HG03108 (cell line): Measurements from ENCODE around the gene UFSP2.

Experiments used
- ATAC-seq: cut with Tn5 transposase; IDR thresholded peaks from one replicate; pipeline ENCODE4 v1.9.1; 2021; ENCODE audit warnings: moderate library complexity; ENCODE audit not compliant: unreplicated experiment

UFSP2 gene

DNA sequence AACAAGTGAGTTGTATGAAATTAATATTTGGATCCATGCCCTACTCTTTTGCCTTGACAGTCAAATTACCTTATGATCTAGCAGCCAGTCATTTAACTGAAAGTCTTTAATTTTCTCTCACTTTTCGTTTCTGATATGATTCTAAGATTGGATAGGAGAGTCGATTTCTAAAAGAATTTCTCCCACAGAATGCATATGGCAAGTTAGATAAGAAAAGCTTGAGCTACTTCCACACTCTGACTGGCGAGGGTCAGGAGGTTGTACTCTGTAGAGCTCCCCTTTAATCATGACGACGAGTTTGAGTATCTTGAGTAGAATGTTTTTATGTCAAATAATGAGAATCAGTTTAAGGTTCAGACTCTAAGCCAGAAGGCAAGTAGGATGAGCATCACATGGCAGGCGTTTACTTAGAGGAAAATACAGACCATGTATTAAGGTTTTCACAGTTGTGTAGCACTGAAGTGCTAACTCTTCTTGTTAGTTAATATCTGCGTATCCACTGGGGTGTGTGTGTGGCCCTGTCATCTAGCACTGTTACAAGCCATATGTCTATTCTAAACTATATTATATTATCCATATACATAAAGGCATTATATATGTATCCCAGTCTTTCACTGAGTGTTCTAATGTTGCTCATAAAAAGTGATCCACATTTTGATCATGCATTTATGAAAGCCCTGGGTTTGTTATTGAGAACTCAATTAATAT lies 67.9 kb downstream of the UFSP2 start:
- ATAC-seq: no peak

- ATAC-seq: no peak
Observed at GRCh38 chr4:185357211-185357610, 68.6 kb downstream of the UFSP2 start.

DNA sequence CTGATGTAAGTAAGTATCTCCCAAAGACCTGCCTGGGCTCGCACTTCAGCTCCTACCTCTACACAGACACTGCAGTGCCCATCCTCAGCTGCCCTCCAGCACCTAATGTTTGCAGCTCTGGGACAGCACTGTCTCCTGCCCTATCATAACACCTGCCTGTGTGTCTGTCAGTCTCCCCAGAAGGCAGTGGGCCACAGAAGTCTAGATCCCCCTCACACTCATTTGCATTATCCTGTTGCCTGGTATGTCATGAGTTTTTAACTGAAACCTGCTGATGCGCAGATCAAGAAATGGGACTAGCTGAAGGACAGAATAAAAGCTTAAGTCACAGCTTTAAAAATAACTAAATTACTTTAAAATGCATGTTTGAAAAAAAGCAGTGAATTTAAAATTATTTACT lies 73.0 kb downstream of the UFSP2 start:
- ATAC-seq: no peak

- no peak for ATAC-seq
Observed at GRCh38 chr4:185352202-185352601, 73.6 kb downstream of the UFSP2 start.

DNA sequence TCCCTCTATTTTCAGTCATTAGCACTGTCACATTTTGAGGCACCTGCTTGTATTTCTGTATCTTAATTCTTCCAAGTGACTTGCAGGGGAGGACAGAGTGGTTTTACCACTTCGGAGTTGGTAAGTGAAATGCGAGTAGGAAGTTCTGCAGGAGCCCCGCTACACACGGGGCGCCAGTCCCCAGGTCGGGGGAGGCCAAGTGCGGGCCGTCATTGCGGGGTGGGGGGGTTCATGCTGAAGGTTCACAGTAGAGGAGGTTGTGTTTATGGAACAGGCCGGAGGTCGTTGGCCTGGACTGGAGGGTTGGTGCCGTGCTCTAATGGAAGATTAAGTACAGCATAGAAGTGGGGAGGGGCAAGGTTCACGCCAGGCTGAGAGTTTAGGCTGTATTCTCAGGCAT lies 74.1 kb downstream of the UFSP2 start:
- ATAC-seq: no peak
